Gastrocnemius medialis (tissue), 4 donors: Measurements from ENCODE around the gene TMEM255B.

Source experiments
- POLR2A ChIP-seq, 2 donors: fragments of 450-650 bp; IDR thresholded peaks; one replicate each; pipeline ENCODE4 v1.6.1; 2017; ENCODE audit warnings: antibody characterized with exemption in 2 of 2, mild to moderate bottlenecking in 2 of 2, moderate library complexity in 2 of 2
- TF ChIP-seq, protein P1 (sequence below), 5 experiments: fragments of 450-650 bp in 3 of 5; fragments of 200-600 bp in 2 of 5; sonication (generic) in 2 of 5; IDR thresholded peaks in 4 of 5; conservative IDR thresholded peaks in 1 of 5; 1 replicate in 4 of 5; 2 replicates in 1 of 5; pipeline ENCODE4 v1.5.1; 2016 to 2019; ENCODE audit warnings: antibody characterized with exemption in 5 of 5, mild to moderate bottlenecking in 3 of 5, moderate library complexity in 3 of 5

DNA sequence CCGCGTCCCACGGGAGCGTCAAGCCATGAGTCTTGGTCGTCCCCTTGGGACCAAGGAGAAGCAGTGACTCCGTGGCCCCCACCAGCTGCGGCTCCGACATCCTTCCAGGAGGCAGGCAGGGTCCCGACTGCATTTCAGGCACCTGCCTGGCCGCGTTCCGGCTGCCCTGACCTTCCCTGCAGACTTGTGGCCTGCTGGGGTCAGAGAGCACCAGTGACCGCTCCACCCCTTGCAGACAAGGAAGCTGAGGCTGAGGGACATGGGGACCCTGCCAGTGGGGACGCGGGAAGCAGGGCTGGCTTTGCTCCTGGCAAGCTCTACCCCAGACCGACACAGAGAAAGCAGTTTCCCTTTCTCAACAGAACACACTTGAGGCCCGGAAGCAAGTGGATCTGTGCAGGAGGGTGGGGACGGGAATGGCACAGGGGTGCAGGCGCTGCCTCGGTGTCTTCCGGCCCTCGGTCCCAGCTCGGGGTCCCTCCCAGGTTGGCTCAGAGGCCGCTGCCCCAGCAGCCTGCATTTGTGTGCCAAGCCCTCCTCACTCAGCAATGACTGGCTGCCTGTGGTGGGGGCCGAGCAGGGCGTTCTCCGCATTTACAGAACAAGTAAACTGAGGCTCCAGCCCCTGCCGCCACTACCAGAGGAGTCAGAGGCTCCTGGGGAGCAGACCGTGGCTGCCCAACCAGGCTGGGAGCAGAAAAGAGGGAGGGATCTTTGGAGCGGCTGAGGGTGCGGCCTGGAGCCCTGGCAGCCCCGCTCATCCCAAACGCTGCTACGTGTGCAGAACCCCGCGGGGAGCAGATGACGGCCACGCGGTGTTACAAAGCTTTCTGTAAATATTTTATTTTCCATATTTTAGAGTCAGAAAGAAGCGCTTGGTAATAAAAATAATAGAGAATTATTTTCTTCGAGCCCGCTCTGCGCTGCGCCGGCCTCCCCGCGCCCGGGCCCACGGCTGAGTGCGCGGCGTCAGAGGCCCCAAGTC lies 61.0 kb downstream of the TMEM255B start:
- TF ChIP-seq POLR2A (IDR thresholded peaks at IDR 0.05), result no peak
- TF ChIP-seq, protein P1, sequence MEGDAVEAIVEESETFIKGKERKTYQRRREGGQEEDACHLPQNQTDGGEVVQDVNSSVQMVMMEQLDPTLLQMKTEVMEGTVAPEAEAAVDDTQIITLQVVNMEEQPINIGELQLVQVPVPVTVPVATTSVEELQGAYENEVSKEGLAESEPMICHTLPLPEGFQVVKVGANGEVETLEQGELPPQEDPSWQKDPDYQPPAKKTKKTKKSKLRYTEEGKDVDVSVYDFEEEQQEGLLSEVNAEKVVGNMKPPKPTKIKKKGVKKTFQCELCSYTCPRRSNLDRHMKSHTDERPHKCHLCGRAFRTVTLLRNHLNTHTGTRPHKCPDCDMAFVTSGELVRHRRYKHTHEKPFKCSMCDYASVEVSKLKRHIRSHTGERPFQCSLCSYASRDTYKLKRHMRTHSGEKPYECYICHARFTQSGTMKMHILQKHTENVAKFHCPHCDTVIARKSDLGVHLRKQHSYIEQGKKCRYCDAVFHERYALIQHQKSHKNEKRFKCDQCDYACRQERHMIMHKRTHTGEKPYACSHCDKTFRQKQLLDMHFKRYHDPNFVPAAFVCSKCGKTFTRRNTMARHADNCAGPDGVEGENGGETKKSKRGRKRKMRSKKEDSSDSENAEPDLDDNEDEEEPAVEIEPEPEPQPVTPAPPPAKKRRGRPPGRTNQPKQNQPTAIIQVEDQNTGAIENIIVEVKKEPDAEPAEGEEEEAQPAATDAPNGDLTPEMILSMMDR (IDR thresholded peaks at IDR 0.05 in 4 of 5, conservative IDR thresholded peaks at IDR 0.05 in 1 of 5), result no peak
